Activated gamma-delta T cell treated with anti-CD3 and anti-CD28 coated beads, Interleukin-2, amount 50 U/mL, for 16 hours (primary cell): ENCODE data around the gene ULK2.
"Not testable (repeated sequence)": the region's sequence is repeated elsewhere in the genome, so short reads cannot be mapped to it uniquely, and the experiment has no call there.

Experiments used
- DNase-seq: peaks from one replicate; pipeline ENCODE4 v3.0.0-alpha.2; 2020; ENCODE audit warnings: low read depth

The ULK2 gene

GRCh38 chr17:19867329-19868078 lies at the start of gene ULK2:
Gene ULK2 (minus strand): TSS chr17:19867936. CDS start chr17:19867417, 519 bp downstream.
- peak; percentile 22 for DNase-seq

- no peak for DNase-seq
Observed at GRCh38 chr17:19915245-19915978, 47.7 kb upstream of the ULK2 start.

- no peak for DNase-seq
Observed at GRCh38 chr17:19911033-19911432, 43.3 kb upstream of the ULK2 start.

GRCh38 chr17:19909139-19909538 lies 41.4 kb upstream of the ULK2 start:
- DNase-seq = no peak

- no peak for DNase-seq
Observed at GRCh38 chr17:19905502-19905901, 37.8 kb upstream of the ULK2 start.

GRCh38 chr17:19904924-19905323 lies 37.2 kb upstream of the ULK2 start:
- no peak for DNase-seq

GRCh38 chr17:19904412-19904811 lies 36.7 kb upstream of the ULK2 start:
- DNase-seq = no peak

- DNase-seq = no peak
Observed at GRCh38 chr17:19900809-19901208, 33.1 kb upstream of the ULK2 start.

GRCh38 chr17:19897903-19898302 lies 30.2 kb upstream of the ULK2 start:
- no peak for DNase-seq

GRCh38 chr17:19897090-19897837 lies 29.5 kb upstream of the ULK2 start:
- no peak for DNase-seq

- DNase-seq = no peak
Observed at GRCh38 chr17:19896679-19897078, 28.9 kb upstream of the ULK2 start.

GRCh38 chr17:19890554-19890953 lies 22.8 kb upstream of the ULK2 start:
- not testable (repeated sequence) for DNase-seq

- not testable (repeated sequence) for DNase-seq
Observed at GRCh38 chr17:19890001-19890400, 22.3 kb upstream of the ULK2 start.

- no peak for DNase-seq
Observed at GRCh38 chr17:19886116-19886515, 18.4 kb upstream of the ULK2 start.

- DNase-seq = no peak
Observed at GRCh38 chr17:19883537-19884215, 15.9 kb upstream of the ULK2 start.

- DNase-seq = no peak
Observed at GRCh38 chr17:19880393-19880792, 12.7 kb upstream of the ULK2 start.

- no peak for DNase-seq
Observed at GRCh38 chr17:19877364-19877945, 9.7 kb upstream of the ULK2 start.

GRCh38 chr17:19876529-19877161 lies 8.9 kb upstream of the ULK2 start:
- DNase-seq = peak; percentile 4

GRCh38 chr17:19874256-19874655 lies 6.5 kb upstream of the ULK2 start:
- no peak for DNase-seq

GRCh38 chr17:19873346-19873745 lies 5.6 kb upstream of the ULK2 start:
- no peak for DNase-seq

GRCh38 chr17:19868079-19868395 lies 301 bp upstream of the ULK2 start:
- DNase-seq = no peak

GRCh38 chr17:19867079-19867328 lies 732 bp downstream of the ULK2 start:
- peak; percentile 7 for DNase-seq
